Stimulated activated CD8-positive, alpha-beta memory T cell treated with anti-CD3 and anti-CD28 coated beads, Interleukin-15, amount 100 ng/mL, for 24 hours (primary cell): ENCODE data around the gene WLS.
"Not testable (repeated sequence)": the region's sequence is repeated elsewhere in the genome, so short reads cannot be mapped to it uniquely, and the experiment has no call there.

Experiments
- DNase-seq: peaks from one replicate; pipeline ENCODE4 v3.0.0-alpha.2; 2020; ENCODE audit warnings: low read depth

WLS gene

GRCh38 chr1:68232289-68233148 lies at the start of gene WLS:
WLS (minus strand) TSS chr1:68232523; CDS start chr1:68232299, 224 bp downstream.
- no peak for DNase-seq

GRCh38 chr1:68280286-68280685 lies 48.0 kb upstream of the WLS start:
- DNase-seq, result no peak

DNA sequence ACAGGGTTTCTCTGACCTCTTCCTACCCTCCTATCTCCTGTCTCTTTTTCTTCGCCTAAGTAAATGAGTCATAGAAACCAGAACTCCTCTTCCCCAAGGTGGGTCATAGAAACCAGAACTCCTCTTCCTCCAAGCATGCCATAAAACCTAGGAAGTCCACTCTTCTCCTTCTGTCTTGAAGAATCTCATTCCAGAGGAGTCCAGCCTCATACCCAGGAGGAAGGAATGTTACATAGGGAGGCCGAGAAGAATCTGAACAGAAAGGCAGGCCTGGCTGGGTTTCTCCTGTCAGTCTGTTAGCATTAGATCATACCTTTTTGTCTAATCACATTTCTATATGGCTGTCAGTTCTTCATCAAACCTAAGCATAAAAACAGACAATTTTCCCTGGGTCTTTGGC lies 47.5 kb upstream of the WLS start:
- DNase-seq, result no peak

DNA sequence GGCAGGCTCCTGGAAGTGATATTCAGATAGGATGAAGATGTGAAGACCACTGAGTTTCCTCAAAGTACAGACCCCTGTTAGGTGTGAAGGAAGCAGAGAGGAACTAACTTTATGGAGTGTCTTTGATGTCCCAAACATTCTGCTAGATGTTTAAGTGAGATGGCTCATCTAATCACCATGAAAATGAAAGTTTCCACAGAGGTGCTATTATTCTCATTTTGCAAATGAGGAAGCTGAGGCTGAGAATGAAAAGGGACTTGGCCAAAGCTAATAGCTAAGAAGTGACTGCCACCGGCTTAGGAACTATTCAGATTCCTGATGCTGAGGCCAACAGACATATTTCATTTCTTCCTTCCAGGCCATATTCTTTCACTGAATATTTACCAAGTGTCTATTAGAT lies 45.9 kb upstream of the WLS start:
- no peak for DNase-seq

- DNase-seq, result no peak
These were observed 44.1 kb upstream of the WLS start for GRCh38 chr1:68276448-68276847.

GRCh38 chr1:68273530-68273929 lies 41.2 kb upstream of the WLS start:
- DNase-seq, result no peak

- no peak for DNase-seq
These were observed 39.3 kb upstream of the WLS start for GRCh38 chr1:68271596-68271995.

DNA sequence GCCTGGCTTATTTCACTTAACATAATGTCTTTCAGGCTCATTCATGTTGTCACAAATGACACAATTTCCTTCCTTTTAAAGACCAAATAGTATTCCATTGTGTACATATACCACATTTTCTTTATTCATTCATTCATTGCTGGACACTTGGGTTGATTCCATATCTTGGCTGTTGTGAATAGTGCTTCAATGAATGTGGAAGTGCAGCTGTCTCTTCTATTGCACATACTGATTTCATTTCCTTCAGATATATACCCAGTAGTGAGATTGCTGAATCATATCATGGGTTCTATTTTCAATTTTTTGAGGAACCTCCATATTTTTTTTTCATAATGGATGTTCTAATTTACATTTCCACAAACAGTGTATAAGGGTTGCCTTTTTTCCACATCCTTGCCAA lies 38.6 kb upstream of the WLS start:
- DNase-seq, result no peak

DNA sequence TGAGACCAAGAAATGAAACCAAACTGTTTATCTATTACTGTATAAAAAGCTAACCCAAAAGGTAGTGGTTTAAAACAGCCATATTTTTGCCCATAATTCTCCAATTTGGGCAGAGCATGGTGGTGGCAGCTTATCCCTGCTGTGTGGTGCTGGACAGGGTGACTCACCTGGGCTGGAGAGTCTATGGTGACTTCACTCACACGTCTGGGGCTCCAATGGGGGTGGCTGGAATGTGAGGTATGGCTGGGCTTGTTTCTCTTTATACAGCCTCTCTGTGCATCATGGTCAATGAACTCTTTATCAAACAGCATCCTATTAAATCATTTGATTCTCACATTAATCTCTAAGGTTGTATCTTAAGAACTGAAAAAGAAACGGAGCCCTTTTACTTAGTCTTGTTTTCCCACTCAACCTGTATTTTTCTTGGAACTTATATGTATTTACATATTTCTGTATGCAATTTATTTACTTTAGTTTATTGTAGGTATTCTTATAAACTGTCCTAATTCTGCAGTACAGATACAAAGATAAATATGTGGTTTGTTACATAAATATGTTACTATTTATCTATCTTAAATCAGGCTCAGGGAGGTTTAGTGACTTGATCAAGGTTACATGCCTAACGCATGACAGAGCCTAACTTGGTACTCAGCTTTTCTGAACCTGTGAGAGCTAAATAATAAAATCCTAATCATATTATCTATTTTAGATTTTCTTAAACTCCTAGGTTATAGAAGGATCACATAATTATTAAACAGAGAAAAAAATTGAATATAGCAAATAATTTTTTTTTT lies 37.5 kb upstream of the WLS start:
- no peak for DNase-seq

DNA sequence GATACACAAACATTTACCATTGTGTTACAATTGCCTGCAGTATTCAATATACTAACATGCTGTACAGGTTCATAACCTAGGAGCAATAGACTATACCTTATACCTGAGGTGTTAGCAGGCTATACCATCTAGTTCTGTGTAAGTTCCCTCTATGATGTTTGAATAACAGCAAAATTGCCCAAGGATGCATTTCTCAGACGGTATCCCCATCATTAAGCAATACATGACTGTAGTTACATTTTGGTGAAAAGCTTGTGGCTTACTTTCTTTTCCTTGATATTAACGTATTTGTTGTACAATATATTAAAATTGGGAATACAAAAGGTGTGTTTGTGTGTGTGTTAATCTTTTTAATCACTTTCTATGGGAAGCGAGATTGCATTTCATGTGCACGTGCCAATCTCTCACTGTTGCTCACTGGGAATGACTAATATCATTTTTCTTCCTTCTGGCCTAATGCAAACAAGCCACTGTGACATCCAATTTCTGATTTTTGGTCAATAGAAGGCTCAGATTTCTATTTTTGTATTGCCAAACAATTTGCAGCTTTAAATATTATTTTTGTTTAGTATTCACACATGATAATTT lies 36.7 kb upstream of the WLS start:
- no peak for DNase-seq

DNA sequence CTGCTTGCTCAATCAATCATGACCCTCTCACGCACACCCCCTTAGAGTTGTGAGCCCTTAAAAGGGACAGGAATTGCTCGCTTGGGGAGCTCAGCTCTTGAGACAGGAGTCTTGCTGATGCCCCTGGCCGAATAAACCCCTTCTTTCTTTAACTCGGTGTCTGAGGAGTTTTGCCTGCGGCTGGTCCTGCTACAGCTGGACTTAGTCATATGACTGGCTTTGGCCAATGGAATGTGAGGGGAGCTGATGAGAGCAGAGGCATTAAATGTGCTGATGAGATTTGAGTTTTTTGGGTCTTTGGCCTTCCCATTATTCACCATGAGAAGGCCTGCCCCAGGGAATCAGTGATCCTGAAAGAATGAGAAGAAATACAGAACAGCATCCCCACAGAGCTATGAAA lies 24.5 kb upstream of the WLS start:
- not testable (repeated sequence) for DNase-seq

GRCh38 chr1:68255301-68255700 lies 23.0 kb upstream of the WLS start:
- DNase-seq, result no peak

DNA sequence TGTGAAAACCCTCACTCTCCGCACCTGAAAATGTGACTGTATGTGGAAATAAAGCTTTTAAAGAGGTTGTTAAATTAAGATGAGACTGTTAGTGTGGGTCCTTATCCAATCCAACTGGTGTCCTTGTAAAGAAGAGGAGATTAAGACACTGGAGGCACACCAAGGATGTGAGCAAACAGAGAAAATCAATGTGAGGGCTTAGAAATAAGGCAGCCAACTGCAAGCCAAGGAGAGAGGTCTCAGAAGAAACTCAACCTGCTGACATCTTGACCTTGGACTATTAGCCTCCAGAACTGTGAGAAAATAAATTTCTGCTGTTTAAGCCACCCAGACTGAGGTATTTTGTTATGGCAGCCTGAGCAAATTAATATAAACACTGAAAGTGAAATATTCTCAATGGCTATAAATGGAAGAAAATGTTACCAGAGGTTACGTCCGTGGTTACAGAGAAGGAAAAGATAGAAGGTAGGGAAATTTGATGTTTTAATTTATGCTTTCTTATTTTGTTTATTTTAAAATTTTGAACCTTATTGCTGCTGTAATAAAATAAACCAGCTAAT lies 22.4 kb upstream of the WLS start:
- no peak for DNase-seq

DNA sequence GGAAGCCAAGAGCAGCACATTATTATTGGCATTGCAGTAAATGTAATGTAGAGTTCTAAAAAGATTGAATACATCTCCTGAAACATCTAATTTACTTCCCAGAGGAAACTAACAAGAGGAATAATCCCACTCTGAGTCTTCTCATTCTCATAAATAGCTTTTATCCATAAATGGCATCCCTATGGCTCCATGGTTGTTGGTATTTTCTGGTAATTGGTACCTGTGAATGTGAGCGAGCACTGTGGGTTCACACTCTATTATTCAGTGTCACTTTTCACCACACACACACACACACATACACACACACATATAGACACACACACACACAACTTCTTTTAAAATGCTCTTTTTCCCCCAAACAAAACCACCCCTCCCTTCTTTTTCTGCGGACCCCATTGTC lies 4.7 kb upstream of the WLS start:
- no peak for DNase-seq

GRCh38 chr1:68234094-68234493 lies 1.8 kb upstream of the WLS start:
- no peak for DNase-seq

DNA sequence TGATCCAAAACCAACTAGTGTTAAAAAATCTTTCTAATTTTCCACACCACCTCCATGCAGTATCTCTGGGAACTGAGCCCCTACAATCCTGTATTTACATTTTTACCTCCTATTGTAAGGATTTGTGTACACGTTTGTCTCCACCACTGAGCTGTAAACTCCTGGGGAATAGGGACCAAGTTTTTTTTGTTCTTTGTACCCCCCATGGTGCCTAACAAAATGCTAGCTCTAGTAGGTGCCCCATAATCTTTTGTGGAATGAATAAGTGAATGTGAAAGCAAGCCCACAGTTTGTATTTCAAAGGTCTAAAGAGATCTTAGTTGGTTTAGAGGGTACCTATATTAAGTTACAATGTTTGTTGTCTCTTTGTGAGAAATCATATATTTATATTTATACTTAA lies 879 bp upstream of the WLS start:
- DNase-seq, result no peak

DNA sequence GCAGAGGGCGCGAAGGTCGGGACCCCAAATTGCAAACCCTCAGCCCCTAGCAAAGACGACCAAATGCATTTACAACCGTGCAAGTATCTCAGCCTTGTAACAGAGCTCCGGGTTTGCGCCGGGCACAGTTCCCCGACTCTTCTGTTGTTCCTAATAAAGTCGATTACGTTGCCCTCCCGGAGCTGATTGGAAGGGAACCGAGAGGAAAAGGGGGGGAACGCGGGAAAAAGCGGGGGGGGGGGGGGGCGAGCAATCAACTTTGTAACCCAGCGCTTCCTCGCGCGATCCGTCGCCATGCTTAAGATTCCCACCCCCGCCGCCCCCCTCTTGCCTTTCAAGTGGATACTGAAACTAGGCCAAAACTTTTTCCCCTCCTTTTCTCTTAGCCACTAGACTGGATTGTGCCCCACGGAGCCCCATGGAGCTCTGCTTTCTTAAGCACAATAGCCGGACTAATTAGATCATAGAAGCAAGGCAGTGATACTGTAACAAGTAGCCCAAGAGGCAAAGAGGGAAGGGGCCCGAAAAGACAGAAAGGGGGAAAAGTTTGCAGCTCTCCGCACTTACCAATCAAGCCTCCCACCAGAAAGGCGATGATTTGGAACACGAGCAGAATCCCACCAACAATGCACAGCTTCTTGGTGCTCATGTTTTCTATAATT lies 565 bp downstream of the WLS start:
- no peak for DNase-seq

GRCh38 chr1:68230901-68231626 lies 1.3 kb downstream of the WLS start:
- no peak for DNase-seq

GRCh38 chr1:68230484-68230802 lies 1.9 kb downstream of the WLS start:
- DNase-seq, result no peak

GRCh38 chr1:68229650-68230483 lies 2.5 kb downstream of the WLS start:
- no peak for DNase-seq

- DNase-seq, result no peak
These were observed 3.5 kb downstream of the WLS start for GRCh38 chr1:68228851-68229250.
